ENCODE measurements around the gene CBLB. TPM values are rescaled to one million over a fixed set of nuclear protein-coding genes. Genes with fewer than 3 reads are reported as not detected.

The CBLB gene
- total and polyA plus RNA-seq, 2 experiments from 2014 or later = 36.6 to 41.9 TPM

- H3K79me2 ChIP-seq (ENCODE audit: insufficient read depth) = peaks cover 41% of the 10 kb centered on the region
- in situ Hi-C loops (cut with MboI) = loop anchor here (10.0 to 25.0 kb wide), 2 partner anchors 916 to 1373 kb away; no protein-coding TSS in a partner anchor
- peaks cover 65% of the 10 kb centered on the region for H3F3A ChIP-seq (ENCODE audit: insufficient read depth)
- H3K9me2 ChIP-seq (ENCODE audit: insufficient read depth) = no peaks in the 10 kb centered on the region
- H2AFZ ChIP-seq = no peak overlapping the region
- WGBS, 2 experiments (ENCODE audit: low coverage in 1 of 2, low lambda C conversion rate in 2 of 2, missing lambda C conversion rate in 2 of 2) = 97 to 100% methylated on average over 1 of the region's 1 CpG
- no peak overlapping the region for H3K4me3 ChIP-seq
- no peak overlapping the region for H3K9ac ChIP-seq
- peaks cover 37% of the 10 kb centered on the region for H3K4me1 ChIP-seq (ENCODE audit: insufficient read depth)
- H3K27me3 ChIP-seq (replicated peaks; ENCODE audit: insufficient read depth) = no peaks in the 10 kb centered on the region
- no peak for DNase-seq
- TF ChIP-seq EZH2 (IDR thresholded peaks at IDR 0.05; ENCODE audit: insufficient read depth, poor library complexity, severe bottlenecking) = no peak
- no peak for TF ChIP-seq EZH2phosphoT487 (IDR thresholded peaks at IDR 0.05; ENCODE audit: insufficient read depth, low read depth)
- peaks cover 50% of the 10 kb centered on the region for H3K36me3 ChIP-seq (ENCODE audit: low read depth)
- H3K27ac ChIP-seq = peak overlapping the region; percentile 14
- H3K9me3 ChIP-seq (ENCODE audit: low read depth) = no peaks in the 10 kb centered on the region
- H3K4me2 ChIP-seq (ENCODE audit: unreplicated experiment) = no peak overlapping the region
- H4K20me1 ChIP-seq (ENCODE audit: insufficient read depth) = no peaks in the 10 kb centered on the region
Measured at GRCh38 chr3:105688821-105689220, 180.0 kb downstream of the CBLB start.

GRCh38 chr3:105686278-105686897 lies 182.4 kb downstream of the CBLB start:
- no peak overlapping the region for H3K4me2 ChIP-seq (ENCODE audit: unreplicated experiment)
- in situ Hi-C loops (cut with MboI) = loop anchor here (10.0 to 25.0 kb wide), 2 partner anchors 918 to 1376 kb away; no protein-coding TSS in a partner anchor

GRCh38 chr3:105679951-105680350 lies 188.9 kb downstream of the CBLB start:
- Histone ChIP-seq H3K9me3 (ENCODE audit: low read depth) (no peaks in the 10 kb centered on the region), H3K9ac (no peak overlapping the region), H3K9me2 (ENCODE audit: insufficient read depth) (no peaks in the 10 kb centered on the region), H3K79me2 (ENCODE audit: insufficient read depth) (0 out of 2 replicates have a peak, but pooled peaks cover 10% of the 10 kb centered on the region), H3K4me2 (ENCODE audit: unreplicated experiment) (no peak overlapping the region), H3F3A (ENCODE audit: insufficient read depth) (peaks cover 54% of the 10 kb centered on the region; the same call in 1 of the 2 replicates), H3K4me1 (ENCODE audit: insufficient read depth) (no peaks in the 10 kb centered on the region), H3K27me3 (replicated peaks; ENCODE audit: insufficient read depth) (no peaks in the 10 kb centered on the region), H2AFZ (no peak overlapping the region), H4K20me1 (ENCODE audit: insufficient read depth) (no peaks in the 10 kb centered on the region), H3K27ac (no peak overlapping the region), H3K36me3 (ENCODE audit: low read depth) (peaks cover 86% of the 10 kb centered on the region), H3K4me3 (no peak overlapping the region)
- no peak for DNase-seq
- TF ChIP-seq EZH2phosphoT487 (IDR thresholded peaks at IDR 0.05; ENCODE audit: insufficient read depth, low read depth) (no peak), EZH2 (IDR thresholded peaks at IDR 0.05; ENCODE audit: insufficient read depth, poor library complexity, severe bottlenecking) (no peak)
- 78 to 92% methylated on average over 2 of the region's 2 CpGs for WGBS, 2 experiments (ENCODE audit: low coverage in 1 of 2, low lambda C conversion rate in 2 of 2, missing lambda C conversion rate in 2 of 2)
- in situ Hi-C loops (cut with MboI) = loop anchor here (10.0 to 25.0 kb wide), 2 partner anchors 925 to 1382 kb away; no protein-coding TSS in a partner anchor

More at GRCh38 chr3:105686278-105686897, 182.4 kb downstream of the CBLB start:
- DNase-seq = peak; percentile 74
- Histone ChIP-seq H4K20me1 (ENCODE audit: insufficient read depth) (no peaks in the 10 kb centered on the region), H3K9me2 (ENCODE audit: insufficient read depth) (no peaks in the 10 kb centered on the region), H3K79me2 (ENCODE audit: insufficient read depth) (peaks cover 37% of the 10 kb centered on the region), H3K27me3 (replicated peaks; ENCODE audit: insufficient read depth) (no peaks in the 10 kb centered on the region), H3F3A (ENCODE audit: insufficient read depth) (peaks cover 59% of the 10 kb centered on the region), H3K27ac (peak overlapping the region; percentile 14), H3K9me3 (ENCODE audit: low read depth) (no peaks in the 10 kb centered on the region), H3K4me3 (no peak overlapping the region), H3K36me3 (ENCODE audit: low read depth) (peaks cover 49% of the 10 kb centered on the region), H3K4me1 (ENCODE audit: insufficient read depth) (peaks cover 30% of the 10 kb centered on the region), H2AFZ (no peak overlapping the region), H3K9ac (peak overlapping the region; percentile 10)
- TF ChIP-seq EZH2 (IDR thresholded peaks at IDR 0.05; ENCODE audit: insufficient read depth, poor library complexity, severe bottlenecking) (no peak), EZH2phosphoT487 (IDR thresholded peaks at IDR 0.05; ENCODE audit: insufficient read depth, low read depth) (no peak)
- WGBS, 2 experiments (ENCODE audit: low coverage in 1 of 2, low lambda C conversion rate in 2 of 2, missing lambda C conversion rate in 2 of 2) = 19 to 22% methylated on average over 2 of the region's 2 CpGs

- no peaks in the 10 kb centered on the region for H3K4me1 ChIP-seq (ENCODE audit: insufficient read depth)
- no peak overlapping the region for H3K4me3 ChIP-seq
- no peak overlapping the region for H2AFZ ChIP-seq
- H3K4me2 ChIP-seq (ENCODE audit: unreplicated experiment) = no peak overlapping the region
- DNase-seq = no peak
- H3K9me2 ChIP-seq (ENCODE audit: insufficient read depth) = no peaks in the 10 kb centered on the region
- no peak for TF ChIP-seq EZH2phosphoT487 (IDR thresholded peaks at IDR 0.05; ENCODE audit: insufficient read depth, low read depth)
- TF ChIP-seq EZH2 (IDR thresholded peaks at IDR 0.05; ENCODE audit: insufficient read depth, poor library complexity, severe bottlenecking) = no peak
- in situ Hi-C loops (cut with MboI) = loop anchor here (25.0 kb wide), 1 partner anchor 1384 kb away; no protein-coding TSS in a partner anchor
- no peak overlapping the region for H3K9ac ChIP-seq
- no peaks in the 10 kb centered on the region for H3K9me3 ChIP-seq (ENCODE audit: low read depth)
- H3F3A ChIP-seq (ENCODE audit: insufficient read depth) = peaks cover 69% of the 10 kb centered on the region; the same call in 1 of the 2 replicates
- H4K20me1 ChIP-seq (ENCODE audit: insufficient read depth) = no peaks in the 10 kb centered on the region
- H3K27ac ChIP-seq = no peak overlapping the region
- H3K36me3 ChIP-seq (ENCODE audit: low read depth) = peaks cover 94% of the 10 kb centered on the region
- no peaks in the 10 kb centered on the region for H3K27me3 ChIP-seq (replicated peaks; ENCODE audit: insufficient read depth)
- H3K79me2 ChIP-seq (ENCODE audit: insufficient read depth) = peaks cover 17% of the 10 kb centered on the region; the same call in 1 of the 2 replicates
- 80 to 81% methylated on average over 3 of the region's 3 CpGs for WGBS, 2 experiments (ENCODE audit: low coverage in 1 of 2, low lambda C conversion rate in 2 of 2, missing lambda C conversion rate in 2 of 2)
Measured at GRCh38 chr3:105678017-105678416, 190.8 kb downstream of the CBLB start.
